Fibroblast of peridontal ligament (primary cell): ENCODE results near the gene SERPINB2.
A peak's percentile ranks its signal among the peaks of the same experiment; 100 is the strongest.

Experiments used
- DNase-seq: peaks from one replicate; pipeline ENCODE4 v3.0.0-alpha.2; 2010; ENCODE audit errors: extremely low read depth

Gene SERPINB2

GRCh38 chr18:63887424-63887823 is at the start of gene SERPINB2:
Gene SERPINB2 (plus strand): TSS chr18:63887705. CDS start chr18:63891445, 3,740 bp downstream.
- DNase-seq, result peak; percentile 8

- no peak for DNase-seq
Measured at GRCh38 chr18:63843008-63843407, 44.5 kb upstream of the SERPINB2 start.

- DNase-seq, result peak; percentile 79
Measured at GRCh38 chr18:63844254-63844653, 43.3 kb upstream of the SERPINB2 start.

- DNase-seq, result peak; percentile 75
Measured at GRCh38 chr18:63848159-63848558, 39.3 kb upstream of the SERPINB2 start.

- DNase-seq, result no peak
Measured at GRCh38 chr18:63850020-63850419, 37.5 kb upstream of the SERPINB2 start.

GRCh38 chr18:63850636-63851035 is 36.9 kb upstream of the SERPINB2 start:
- no peak for DNase-seq

- DNase-seq, result no peak
Measured at GRCh38 chr18:63858456-63858855, 29.0 kb upstream of the SERPINB2 start.

GRCh38 chr18:63859781-63860475 is 27.6 kb upstream of the SERPINB2 start:
- no peak for DNase-seq

- DNase-seq, result no peak
Measured at GRCh38 chr18:63860531-63860930, 27.0 kb upstream of the SERPINB2 start.

- DNase-seq, result no peak
Measured at GRCh38 chr18:63867368-63868125, 20.0 kb upstream of the SERPINB2 start.

GRCh38 chr18:63868546-63868945 is 19.0 kb upstream of the SERPINB2 start:
- DNase-seq, result no peak

GRCh38 chr18:63869374-63869773 is 18.1 kb upstream of the SERPINB2 start:
- DNase-seq, result peak; percentile 21

GRCh38 chr18:63869851-63870250 is 17.7 kb upstream of the SERPINB2 start:
- DNase-seq, result no peak

- DNase-seq, result no peak
Measured at GRCh38 chr18:63871836-63872235, 15.7 kb upstream of the SERPINB2 start.

GRCh38 chr18:63872586-63872985 is 14.9 kb upstream of the SERPINB2 start:
- DNase-seq, result no peak

- DNase-seq, result peak; percentile 23
Measured at GRCh38 chr18:63878343-63878742, 9.2 kb upstream of the SERPINB2 start.

GRCh38 chr18:63878925-63879324 is 8.6 kb upstream of the SERPINB2 start:
- DNase-seq, result no peak

GRCh38 chr18:63879709-63880108 is 7.8 kb upstream of the SERPINB2 start:
- DNase-seq, result no peak

GRCh38 chr18:63881851-63882250 is 5.7 kb upstream of the SERPINB2 start:
- no peak for DNase-seq

GRCh38 chr18:63882333-63883141 is 5.0 kb upstream of the SERPINB2 start:
- peak; percentile 75 for DNase-seq

GRCh38 chr18:63883617-63884016 is 3.9 kb upstream of the SERPINB2 start:
- DNase-seq, result no peak

- DNase-seq, result no peak
Measured at GRCh38 chr18:63888470-63889190, 1.1 kb downstream of the SERPINB2 start.
